NT2/D1 (cell line): Measurements from ENCODE around the gene NECTIN1.

Experiments used
- SUZ12 ChIP-seq: IDR thresholded peaks from 2 replicates; pipeline ENCODE4 v1.6.1; 2011; ENCODE audit not compliant: insufficient read length, insufficient read depth; ENCODE audit errors: extremely low read depth
- YY1 ChIP-seq: IDR thresholded peaks from 2 replicates; pipeline ENCODE4 v1.6.1; 2011; ENCODE audit not compliant: insufficient read length, insufficient read depth
- ZNF274 ChIP-seq: IDR thresholded peaks from 2 replicates; pipeline ENCODE4 v1.6.1; 2011; ENCODE audit warnings: mild to moderate bottlenecking, low read depth, low read length

- TF ChIP-seq YY1 (no peak), ZNF274 (no peak), SUZ12 (no peak)
Observed at GRCh38 chr11:119626871-119627270, 102.1 kb downstream of the NECTIN1 start.
